Measurements from ENCODE around the gene CLSTN3.
"Not testable (repeated sequence)": the region's sequence is repeated elsewhere in the genome, so short reads cannot be mapped to it uniquely, and the experiment has no call there.

The CLSTN3 gene

DNA sequence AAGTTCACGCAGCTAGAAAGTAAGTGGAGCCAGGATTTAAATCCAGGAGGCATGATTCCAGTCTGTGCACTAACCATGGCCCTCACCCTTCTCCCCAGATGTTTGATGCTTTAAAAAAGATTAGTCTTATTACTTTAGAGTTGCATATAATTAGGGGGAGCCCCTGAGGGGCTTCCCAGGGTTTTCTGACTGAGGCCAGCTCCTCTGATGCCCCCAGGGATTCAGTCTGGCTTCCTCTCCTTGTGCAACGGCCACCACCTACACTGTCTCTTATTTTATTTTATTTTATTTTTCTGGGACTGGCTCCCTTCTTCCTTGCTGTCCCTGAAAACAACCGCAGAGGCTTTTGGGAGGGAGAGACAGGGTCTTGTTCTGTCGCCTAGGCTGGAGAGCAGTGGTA is 22.6 kb downstream of the CLSTN3 start:
- DNase-seq = no peak

DNA sequence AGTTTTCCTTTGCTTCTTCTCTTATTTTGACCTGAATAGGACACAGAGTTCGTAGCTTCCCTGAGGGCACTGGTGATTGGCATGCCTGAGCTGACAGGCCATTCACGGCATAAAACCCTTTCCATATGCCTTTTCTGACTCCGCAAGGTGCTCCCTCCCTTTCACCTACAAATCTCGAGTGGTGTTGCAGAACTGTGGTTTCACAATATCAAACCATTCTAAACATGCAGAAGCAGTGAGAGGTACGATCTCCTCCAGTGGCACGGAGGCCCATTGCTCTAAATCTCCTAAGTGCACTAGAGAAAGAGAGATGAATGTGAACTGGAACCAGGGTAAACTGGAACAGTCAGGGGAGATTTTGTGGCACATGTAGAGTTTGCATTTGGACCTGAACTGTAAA is 23.9 kb downstream of the CLSTN3 start:
- no peak for DNase-seq

DNA sequence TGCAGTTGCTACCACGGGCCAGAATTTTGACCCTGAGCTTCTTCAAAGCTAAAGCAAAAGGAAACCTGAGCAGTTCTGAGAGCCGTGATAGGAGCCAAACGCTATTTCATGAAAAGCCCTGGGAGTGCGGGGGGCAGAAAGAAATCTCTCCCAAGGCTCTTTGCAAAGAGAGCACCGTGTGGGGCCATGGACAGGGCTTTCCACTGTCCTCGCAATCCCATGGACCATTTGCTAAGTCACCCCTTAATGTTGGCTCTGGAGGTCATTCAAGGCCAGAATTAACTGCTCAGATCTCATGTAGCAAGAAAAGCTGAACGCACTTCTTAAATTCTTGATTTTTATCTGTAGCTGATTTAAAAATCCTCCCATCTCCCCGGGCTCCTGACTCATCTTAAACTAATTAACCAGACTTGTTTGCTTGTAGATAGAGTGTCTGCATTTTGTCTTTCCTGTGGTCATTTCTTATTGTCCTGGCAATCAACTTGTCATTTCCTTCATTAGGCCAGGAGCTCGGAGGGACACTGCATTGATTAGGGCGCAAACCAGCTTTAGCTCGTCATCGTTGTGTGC is 24.8 kb downstream of the CLSTN3 start:
- DNase-seq = no peak

DNA sequence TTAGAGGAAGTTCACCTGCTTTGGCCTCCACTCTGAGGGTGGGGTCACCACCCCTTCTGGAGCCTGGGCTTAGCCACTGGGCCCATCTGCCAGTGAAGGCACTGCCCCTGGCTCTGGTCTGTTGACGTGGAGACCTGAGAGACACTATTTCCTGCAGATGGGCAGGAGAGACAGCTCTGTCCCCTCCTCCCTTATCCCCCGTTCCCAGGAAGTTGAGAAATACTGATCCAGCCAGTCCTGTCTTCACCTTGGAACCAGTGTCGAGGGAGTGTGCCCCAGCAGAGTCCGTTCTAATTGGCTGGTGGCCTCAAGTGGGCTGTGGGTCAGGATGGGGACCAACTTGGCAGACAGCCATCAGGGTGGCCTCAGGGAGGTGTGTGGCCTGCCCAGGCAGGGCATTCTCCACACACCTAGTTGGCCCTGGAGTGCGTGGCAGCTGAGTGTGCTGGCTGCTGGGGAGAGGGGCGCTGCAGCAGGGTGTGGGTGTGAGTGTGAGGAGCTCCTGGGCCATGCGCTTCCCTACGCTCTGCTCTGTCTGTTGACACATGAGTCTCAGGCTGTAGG is 25.4 kb downstream of the CLSTN3 start:
- DNase-seq = no peak

DNA sequence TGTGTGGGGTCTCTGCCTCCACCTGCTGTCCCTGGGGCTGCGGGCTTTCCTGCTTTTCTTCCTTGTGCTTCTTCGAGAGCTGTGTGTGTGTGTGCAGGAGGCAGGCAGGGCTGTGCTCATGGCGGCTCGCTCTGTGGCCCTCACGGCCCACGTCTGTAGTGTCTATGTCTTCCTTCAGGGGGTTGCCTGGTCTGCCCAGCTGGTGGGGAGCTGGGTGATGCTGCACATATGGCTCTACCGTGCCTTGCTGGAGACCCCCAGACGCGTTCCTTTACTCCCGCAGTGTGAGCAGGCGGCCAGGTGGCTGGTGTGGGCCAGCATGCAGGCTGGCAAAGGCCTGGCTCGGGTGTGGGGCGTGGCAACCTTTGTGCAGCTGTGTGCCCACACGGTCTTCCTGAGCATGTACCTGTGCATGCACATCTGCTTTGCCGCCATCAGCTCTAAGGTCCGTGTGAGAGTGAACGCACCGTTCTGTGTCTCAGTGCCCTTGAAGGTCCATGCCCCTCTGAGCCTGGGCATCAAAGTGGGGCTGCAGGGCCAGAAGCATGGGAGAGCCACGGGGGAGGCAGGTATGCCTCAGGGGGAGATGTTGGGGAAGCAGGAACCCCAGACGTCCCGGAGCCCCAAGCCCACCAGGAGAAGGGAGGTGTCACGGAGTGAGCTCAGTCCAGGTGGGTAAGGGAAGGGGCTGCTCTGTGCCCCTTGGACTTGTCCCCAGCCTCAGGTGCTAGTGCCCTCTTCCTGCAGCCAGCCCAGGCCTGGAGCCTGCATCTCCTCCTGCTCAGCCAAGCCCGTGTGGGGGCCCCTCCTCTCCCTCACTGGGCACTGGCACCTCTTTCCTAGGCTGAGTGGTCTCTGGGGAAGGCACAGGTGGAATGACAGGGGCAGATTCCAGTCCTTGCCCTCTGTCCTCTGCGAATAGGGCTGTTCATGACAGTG is 26.4 kb downstream of the CLSTN3 start:
- no peak for DNase-seq

DNA sequence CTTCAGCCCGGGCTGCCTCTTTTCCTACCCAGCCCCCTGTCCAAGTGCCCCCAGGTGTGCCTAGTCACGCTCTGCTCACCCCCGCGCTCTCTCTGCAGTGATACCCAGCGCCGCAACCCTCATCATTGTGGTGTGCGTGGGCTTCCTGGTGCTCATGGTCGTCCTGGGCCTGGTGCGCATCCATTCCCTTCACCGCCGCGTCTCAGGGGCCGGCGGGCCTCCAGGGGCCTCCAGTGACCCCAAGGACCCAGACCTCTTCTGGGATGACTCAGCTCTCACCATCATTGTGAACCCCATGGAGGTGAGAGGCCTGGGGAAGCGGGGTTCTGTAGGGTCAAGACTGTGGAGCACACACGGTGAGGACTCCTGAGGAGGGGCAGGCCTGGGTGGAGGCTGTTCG is 27.2 kb downstream of the CLSTN3 start:
- DNase-seq = no peak

DNA sequence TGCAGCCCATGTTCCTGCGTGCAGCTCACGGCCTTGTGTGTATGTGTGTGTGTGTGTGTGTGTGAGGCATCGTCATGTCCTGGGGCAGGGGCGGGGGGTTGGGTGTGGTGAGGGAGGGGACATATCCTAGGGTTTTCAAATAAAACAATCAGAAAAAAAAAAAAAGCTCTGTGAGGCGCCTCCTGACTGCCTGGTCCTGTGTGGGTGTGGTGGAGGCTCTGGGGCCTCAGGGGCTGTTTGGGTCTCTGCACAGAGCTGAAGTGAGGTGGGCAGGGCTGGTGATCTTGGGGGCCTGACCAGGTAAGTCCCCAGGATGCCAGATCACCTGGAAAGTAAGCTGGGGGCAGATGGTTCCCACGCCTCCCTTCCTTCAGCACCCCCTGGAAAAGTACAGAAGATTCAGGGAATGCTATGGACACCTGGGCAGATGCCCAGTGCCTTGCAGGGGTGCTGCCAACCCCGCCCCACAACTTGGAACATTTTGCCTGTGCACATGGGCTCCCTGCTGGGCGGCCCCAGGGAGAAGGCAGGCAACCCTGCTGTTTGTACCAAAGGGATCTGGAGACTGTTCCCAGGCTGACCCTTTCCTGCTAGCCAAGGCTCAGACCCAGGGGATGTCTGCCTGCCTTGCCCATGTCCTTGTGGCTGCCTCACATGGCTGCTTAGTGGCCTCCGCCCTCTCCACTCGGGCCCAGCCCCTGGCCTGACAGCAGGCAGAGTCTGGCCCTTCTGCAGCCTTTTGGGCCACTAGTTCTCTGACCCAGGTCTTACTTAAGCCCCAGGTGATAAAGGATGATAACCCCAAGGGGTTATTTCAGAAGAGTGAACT is 28.8 kb downstream of the CLSTN3 start:
- no peak for DNase-seq

DNA sequence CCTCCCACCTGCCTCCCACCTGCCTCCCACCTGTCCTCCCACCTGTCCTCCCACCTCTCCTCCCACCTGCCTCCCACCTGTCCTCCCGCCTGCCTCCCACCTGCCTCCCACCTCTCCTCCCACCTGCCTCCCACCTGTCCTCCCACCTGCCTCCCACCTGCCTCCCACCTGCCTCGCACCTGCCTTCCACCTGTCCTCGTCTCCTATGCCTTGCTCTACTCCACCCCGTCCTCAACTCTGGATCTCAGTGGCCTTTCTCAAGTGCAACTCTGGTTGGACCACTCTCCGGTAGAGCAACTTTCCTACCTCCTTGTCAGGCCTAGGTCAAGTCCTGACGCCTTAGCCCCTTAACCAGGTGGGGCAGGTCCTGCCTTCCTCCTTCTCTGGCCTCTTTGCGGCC is 30.0 kb downstream of the CLSTN3 start:
- no peak for DNase-seq

DNA sequence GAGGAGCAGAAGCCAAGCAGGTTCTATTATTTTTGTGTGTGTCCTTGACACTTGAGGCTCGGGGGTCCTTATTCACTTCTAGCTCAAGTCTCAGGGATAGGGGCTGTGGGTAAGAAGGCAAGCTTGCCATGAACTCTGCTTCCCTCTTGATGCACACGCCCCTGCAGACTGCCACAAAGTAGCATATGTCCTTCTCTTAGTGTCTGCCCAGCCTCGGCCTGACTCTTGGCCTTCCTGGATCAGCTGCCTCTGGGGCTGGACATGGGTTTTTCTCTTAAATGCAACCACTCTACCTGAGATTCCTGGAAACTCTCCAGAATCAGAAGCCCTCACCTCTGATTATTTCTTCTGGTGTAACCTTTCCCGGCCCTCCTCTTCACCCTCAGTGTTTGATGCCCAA is 31.2 kb downstream of the CLSTN3 start:
- no peak for DNase-seq

DNA sequence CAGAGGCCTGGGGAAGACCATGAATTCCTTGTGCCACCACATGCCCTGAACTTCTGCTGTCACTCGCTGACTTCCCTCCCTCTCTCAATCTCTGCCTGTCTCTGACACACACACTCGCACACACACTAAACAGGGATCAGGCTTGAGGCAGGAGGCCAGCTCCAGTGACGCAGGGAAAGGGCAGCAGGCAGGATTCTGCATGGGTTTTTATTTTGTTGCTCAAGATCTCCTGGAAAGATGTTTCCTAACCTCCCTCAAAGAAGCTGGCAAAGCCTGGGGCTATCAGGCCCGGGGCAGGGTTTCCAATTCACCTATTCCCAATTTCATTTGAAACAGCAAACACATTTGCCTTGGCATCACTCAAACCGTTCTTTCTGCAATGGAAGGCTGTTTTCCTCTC is 31.6 kb downstream of the CLSTN3 start:
- DNase-seq = no peak

DNA sequence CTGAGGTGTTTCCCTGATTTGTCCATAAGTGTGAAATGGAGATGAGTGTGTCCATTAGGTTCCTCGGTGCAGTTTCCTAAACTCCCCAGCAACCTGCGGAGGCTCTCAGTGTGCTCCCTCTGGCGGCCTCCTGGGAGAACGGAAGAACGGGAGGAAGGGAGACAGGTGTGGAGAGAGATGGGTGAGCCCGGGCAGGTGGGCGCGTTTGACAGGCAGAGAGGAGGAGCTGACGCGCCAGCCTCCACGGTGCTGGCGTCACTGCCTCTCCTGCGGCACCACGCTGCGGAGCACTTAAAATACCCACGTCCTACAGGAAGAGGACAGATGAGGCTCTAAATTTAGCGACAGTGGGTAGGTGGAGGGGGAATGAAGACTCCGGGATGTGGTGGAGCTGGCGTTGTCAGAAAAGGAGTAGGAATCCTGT is 32.5 kb downstream of the CLSTN3 start:
- DNase-seq = no peak

DNA sequence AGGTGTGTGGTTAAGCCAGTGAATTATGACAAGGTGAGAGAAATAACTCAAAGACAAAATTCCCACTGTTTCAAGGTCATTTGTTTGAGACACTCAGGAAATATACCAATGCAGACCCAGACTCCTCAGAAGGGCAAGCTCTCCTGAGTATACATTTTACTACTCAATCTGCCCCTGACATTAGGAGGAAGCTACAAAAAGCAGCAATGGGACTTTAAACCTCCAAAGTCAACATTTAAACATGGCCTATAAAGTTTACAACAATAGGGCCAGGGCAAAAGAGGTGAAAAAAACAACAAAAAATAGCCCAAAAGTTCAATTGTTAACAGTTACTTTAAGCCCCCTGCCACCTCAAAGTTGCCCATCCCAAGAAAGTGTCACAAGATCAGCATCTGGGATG is 39.8 kb downstream of the CLSTN3 start:
- DNase-seq = no peak

DNA sequence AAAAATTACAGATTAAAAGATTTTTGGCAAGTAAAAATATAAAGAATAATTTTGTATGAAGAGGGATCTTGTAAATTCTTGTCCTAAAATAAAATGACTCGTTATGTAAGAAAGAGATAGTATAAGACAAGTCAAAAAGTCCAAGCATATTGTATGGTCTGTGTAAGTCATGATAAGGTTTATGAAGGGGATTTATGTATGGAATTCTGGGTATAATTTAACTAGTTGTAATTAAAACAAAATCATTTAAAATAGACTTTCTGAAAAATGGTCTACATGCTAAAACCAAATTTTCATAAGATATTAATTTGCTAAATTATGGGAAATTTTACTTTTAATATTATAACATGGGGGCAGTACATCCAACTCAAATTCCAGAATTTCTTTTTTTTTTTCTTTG is 41.7 kb downstream of the CLSTN3 start:
- no peak for DNase-seq

DNA sequence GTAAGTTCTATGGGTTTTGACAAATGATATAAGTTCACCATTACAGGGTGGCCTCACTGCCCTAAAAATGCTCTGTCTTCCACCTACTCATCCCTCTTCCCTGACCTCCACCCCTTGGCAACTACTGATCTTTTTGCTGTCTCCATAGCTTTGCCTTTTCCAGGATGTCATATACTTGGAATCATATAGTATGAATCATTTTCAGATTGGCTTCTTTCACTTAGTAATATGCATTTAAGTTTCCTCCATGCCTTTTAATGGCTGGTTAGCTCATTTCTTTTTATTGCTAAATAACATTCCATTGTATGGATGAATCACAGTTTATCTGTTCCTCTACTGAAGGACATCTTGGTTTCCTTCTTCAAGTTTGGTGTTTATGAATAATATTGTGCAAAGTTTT is 45.3 kb downstream of the CLSTN3 start:
- DNase-seq = peak; percentile 50

DNA sequence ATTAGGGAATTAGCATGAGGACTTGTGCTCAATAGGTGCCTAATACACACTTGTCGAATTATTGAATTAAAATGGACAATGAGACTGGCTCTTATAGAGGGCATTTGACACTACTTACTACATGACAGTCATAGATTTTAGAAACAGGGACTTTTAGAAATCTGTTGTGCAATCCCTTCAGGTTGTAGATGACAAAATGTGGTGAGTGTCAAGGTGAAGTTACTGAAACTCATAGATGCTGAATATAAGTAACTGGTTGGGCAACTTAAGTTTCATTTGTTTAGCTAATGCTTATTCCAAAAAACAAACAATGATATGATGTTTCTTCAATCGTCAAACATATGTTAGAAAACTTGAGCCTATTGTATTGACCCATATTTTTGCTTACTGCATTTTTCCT is 46.4 kb downstream of the CLSTN3 start:
- no peak for DNase-seq

DNA sequence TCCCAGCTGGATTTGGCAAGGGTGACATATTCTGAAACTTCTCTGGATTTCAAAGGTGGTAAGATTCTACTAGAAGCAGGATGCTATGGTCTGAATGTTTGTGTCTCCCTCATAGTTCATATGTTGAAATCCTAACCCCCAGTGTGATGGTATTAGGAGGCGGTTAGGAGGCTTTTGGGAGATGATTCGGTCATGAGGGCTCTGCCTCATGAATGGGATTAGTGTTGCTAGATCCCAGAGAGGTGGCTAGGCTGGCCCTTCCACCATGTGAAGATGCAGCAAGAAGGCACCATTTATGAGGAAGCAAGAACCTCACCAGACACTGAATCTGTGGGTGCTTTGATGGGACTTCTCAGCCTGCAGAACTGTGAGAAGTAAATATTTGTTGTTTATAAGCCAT is 48.3 kb downstream of the CLSTN3 start:
- no peak for DNase-seq

DNA sequence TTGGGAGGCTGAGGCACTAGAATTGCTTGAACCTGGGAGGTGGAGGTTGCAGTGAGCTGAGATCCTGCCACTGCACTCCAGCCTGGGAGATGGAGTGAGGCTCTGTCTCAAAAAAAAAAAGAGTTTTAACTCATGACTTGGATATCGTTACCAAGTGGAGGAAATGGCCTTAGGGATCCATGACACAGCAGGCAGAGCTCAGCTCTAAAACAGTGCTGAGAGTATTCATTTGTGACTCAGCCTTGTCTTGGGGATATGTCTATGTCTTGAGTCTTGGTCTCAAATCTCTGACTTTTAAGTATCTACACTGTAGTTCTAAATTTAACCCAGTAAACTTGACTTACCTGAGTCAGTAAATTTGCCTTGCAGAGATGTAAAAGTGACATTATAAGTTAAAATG is 50.5 kb downstream of the CLSTN3 start:
- no peak for DNase-seq

DNA sequence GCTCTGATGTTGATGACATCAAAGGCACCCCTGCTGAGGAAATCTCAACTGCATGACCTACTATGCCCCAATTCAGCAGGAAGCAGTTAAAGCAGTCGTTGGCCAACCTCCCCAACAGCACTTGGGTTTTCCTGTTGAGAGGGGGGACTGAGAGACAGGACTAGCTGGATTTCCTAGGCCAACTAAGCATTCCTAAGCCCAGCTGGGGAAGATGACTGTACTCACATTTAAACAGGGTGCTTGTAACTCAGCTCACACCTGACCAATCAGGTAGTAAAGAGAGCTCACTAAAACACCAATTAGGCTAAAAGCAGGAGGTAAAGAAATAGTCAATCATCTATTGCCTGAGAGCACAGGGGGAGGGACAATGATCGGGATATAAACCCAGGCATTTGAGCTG is 55.9 kb downstream of the CLSTN3 start:
- not testable (repeated sequence) for DNase-seq

DNA sequence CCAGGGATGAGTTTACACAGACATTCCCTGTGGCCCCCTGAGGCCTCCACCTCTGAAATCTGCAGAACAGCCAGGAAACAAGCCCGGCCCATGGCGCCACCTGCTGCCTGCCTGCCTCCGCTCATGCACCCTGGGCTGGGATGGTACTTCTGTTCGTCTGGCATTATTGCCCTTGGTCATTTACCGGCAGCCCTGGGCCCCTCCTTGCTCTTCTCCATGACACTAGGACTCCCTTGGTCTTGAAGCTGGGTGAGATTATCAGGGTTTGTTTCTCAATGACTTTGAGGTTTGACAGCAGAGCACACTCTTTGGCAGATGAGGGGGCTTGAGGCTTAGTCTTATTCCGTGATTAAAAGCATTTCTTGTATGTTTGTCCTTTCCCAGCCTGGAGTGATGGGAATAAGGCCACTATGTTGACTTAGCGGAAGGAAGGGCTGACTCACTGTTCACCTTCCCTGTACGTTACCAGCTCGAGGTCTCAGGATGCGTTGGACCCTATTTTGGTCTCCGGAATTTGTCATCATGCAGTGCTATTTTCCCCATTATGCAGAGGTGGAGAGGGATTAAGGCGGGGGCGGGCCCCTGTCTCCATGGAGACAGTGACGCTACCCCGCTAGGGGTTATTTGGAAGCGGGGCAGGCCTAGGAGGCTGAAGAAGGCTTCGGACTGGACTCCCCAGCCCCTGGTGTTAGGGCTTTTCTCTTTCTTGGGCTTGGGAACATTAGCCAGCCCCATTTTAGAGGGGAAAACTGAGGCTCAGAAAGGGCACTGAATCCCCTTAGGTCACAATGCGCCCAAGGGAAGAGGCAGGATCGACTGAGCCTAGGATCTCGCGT is 58.6 kb downstream of the CLSTN3 start:
- DNase-seq = peak; percentile 57

DNA sequence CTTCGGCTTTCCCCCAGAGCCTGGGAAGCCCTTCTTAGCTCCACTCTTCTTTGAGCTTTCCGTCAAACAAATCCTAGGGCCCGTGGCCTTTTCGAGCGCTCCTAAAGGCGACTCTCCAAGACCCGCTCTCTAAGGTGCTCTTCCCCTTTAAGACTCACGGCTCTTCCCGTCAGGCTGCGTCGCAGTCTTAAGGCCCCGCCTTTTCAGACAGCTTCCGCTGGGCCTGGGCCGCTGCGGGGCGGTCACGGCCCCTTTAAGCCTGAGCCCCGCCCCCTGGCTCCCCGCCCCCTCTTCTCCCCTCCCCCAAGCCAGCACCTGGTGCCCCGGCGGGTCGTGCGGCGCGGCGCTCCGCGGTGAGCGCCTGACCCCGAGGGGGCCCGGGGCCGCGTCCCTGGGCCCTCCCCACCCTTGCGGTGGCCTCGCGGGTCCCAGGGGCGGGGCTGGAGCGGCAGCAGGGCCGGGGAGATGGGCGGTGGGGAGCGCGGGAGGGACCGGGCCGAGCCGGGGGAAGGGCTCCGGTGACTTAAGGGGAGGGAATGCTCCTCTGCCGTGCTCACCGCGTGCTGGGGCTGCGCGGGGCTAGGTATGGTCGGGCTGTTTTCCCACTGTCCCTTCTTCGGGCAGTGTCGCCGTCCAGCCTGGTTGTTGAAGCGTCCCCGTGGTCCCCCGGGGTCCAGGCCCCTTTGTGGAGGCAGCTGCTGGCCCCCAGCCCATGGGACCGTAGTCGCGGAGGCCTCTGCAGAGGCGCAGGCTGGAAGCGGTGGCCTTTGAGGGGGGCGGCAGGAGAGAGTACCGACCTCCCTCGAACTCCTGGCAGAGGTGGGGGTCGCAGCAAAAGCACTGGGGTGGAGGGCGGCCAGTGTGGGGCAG is 59.5 kb downstream of the CLSTN3 start, which contains the start of gene PEX5:
PEX5 (plus strand) TSS at position 289 of the 870 bp plus-strand sequence. CDS start 692 bp downstream, outside the sequence.
- DNase-seq = peak; percentile 92
